GM21367 (cell line): ENCODE results near the gene DNASE1L3.

Experiments used
- ATAC-seq: cut with Tn5 transposase; IDR thresholded peaks from one replicate; pipeline ENCODE4 v1.9.1; 2021; ENCODE audit not compliant: unreplicated experiment

DNASE1L3 gene

GRCh38 chr3:58164199-58164879 lies 46.4 kb downstream of the DNASE1L3 start:
- no peak for ATAC-seq

GRCh38 chr3:58163234-58163633 lies 47.5 kb downstream of the DNASE1L3 start:
- no peak for ATAC-seq

- no peak for ATAC-seq
Observed at GRCh38 chr3:58161435-58162398, 49.1 kb downstream of the DNASE1L3 start.

GRCh38 chr3:58160399-58160798 lies 50.4 kb downstream of the DNASE1L3 start:
- ATAC-seq, result no peak

- no peak for ATAC-seq
Observed at GRCh38 chr3:58158442-58159153, 52.2 kb downstream of the DNASE1L3 start.

- no peak for ATAC-seq
Observed at GRCh38 chr3:58157700-58158099, 53.1 kb downstream of the DNASE1L3 start.

- ATAC-seq, result no peak
Observed at GRCh38 chr3:58155838-58156237, 54.9 kb downstream of the DNASE1L3 start.

- ATAC-seq, result no peak
Observed at GRCh38 chr3:58154626-58155449, 55.9 kb downstream of the DNASE1L3 start.

- ATAC-seq, result no peak
Observed at GRCh38 chr3:58153371-58153770, 57.4 kb downstream of the DNASE1L3 start.

- ATAC-seq, result no peak
Observed at GRCh38 chr3:58152225-58153015, 58.4 kb downstream of the DNASE1L3 start.

GRCh38 chr3:58151637-58152036 lies 59.1 kb downstream of the DNASE1L3 start:
- ATAC-seq, result no peak

- no peak for ATAC-seq
Observed at GRCh38 chr3:58150810-58151199, 60.0 kb downstream of the DNASE1L3 start.

- ATAC-seq, result no peak
Observed at GRCh38 chr3:58150130-58150809, 60.5 kb downstream of the DNASE1L3 start.

- no peak for ATAC-seq
Observed at GRCh38 chr3:58148049-58148448, 62.7 kb downstream of the DNASE1L3 start.

GRCh38 chr3:58144478-58145325 lies 66.1 kb downstream of the DNASE1L3 start:
- no peak for ATAC-seq

GRCh38 chr3:58143417-58144055 lies 67.2 kb downstream of the DNASE1L3 start:
- ATAC-seq, result no peak
